ENCODE results near the gene PLXNB2. TPM values are rescaled to one million over a fixed set of nuclear protein-coding genes. Genes with fewer than 3 reads are reported as not detected.

The PLXNB2 gene
- total RNA-seq, 1 donor from 2014 or later: 44.4 TPM

Other genes starting within 250 kb of the PLXNB2 start
- gene TTLL8, start 249.3 kb downstream of the PLXNB2 start, total RNA-seq: not detected
- gene MLC1, start 222.2 kb downstream of the PLXNB2 start, total RNA-seq: 17.9 TPM
- gene MOV10L1, start 217.6 kb downstream of the PLXNB2 start, total RNA-seq: 3.3 TPM
- 2.0 TPM for gene PANX2, start 136.9 kb downstream of the PLXNB2 start, total RNA-seq
- gene TRABD, start 121.7 kb downstream of the PLXNB2 start, total RNA-seq: 4.9 TPM
- gene SELENOO, start 106.6 kb downstream of the PLXNB2 start, total RNA-seq: 6.1 TPM
- gene TUBGCP6, start 62.6 kb downstream of the PLXNB2 start, total RNA-seq: 29.3 TPM
- gene HDAC10, start 56.4 kb downstream of the PLXNB2 start, total RNA-seq: 16.7 TPM
- 11.4 TPM for gene MAPK12, start 46.0 kb downstream of the PLXNB2 start, total RNA-seq
- gene MAPK11, start 37.3 kb downstream of the PLXNB2 start, total RNA-seq: 16.3 TPM
- gene DENND6B, start 19.4 kb upstream of the PLXNB2 start, total RNA-seq: 19.6 TPM
- gene PPP6R2, start 35.7 kb upstream of the PLXNB2 start, total RNA-seq: 62.4 TPM
- gene SBF1, start 167.4 kb upstream of the PLXNB2 start, total RNA-seq: 89.3 TPM
- not detected for gene ADM2, start 173.9 kb upstream of the PLXNB2 start, total RNA-seq
- gene MIOX, start 179.2 kb upstream of the PLXNB2 start, total RNA-seq: not detected
- 11.8 TPM for gene LMF2, start 200.1 kb upstream of the PLXNB2 start, total RNA-seq
- 42.4 TPM for gene NCAPH2, start 200.6 kb upstream of the PLXNB2 start, total RNA-seq
- gene SCO2, start 218.0 kb upstream of the PLXNB2 start, total RNA-seq: 0.82 TPM
- gene TYMP, start 222.4 kb upstream of the PLXNB2 start, total RNA-seq: 1.6 TPM
- gene KLHDC7B, start 238.3 kb upstream of the PLXNB2 start, total RNA-seq: not detected

Data from frontal cortex (tissue), 1 donor.